NCI-H2227 (cell line): ENCODE data around the gene PDIA3.
"Not testable (repeated sequence)": the region's sequence is repeated elsewhere in the genome, so short reads cannot be mapped to it uniquely, and the experiment has no call there.

Experiments
- DNase-seq: peaks from one replicate; lab custom pipeline; 2025; ENCODE audit not compliant: unreplicated experiment; lab: John Stamatoyannopoulos, UW

PDIA3 gene

GRCh38 chr15:43746245-43746902, at the start of gene PDIA3:
Gene PDIA3 (plus strand): TSS chr15:43746438. CDS start chr15:43746540, 102 bp downstream.
- DNase-seq = peak; percentile 91

- DNase-seq = no peak
Measured at GRCh38 chr15:43702174-43702573, 44.1 kb upstream of the PDIA3 start.

GRCh38 chr15:43702701-43703424, 43.4 kb upstream of the PDIA3 start:
- no peak for DNase-seq

GRCh38 chr15:43710431-43711131, 35.7 kb upstream of the PDIA3 start:
- DNase-seq = not testable (repeated sequence)

GRCh38 chr15:43723151-43723550, 23.1 kb upstream of the PDIA3 start:
- DNase-seq = no peak

GRCh38 chr15:43726306-43726705, 19.9 kb upstream of the PDIA3 start:
- not testable (repeated sequence) for DNase-seq

- DNase-seq = not testable (repeated sequence)
Measured at GRCh38 chr15:43728053-43728725, 18.0 kb upstream of the PDIA3 start.

- DNase-seq = no peak
Measured at GRCh38 chr15:43735416-43735815, 10.8 kb upstream of the PDIA3 start.

- DNase-seq = peak; percentile 46
Measured at GRCh38 chr15:43746903-43747309, 668 bp downstream of the PDIA3 start.

- DNase-seq = no peak
Measured at GRCh38 chr15:43748376-43748775, 2.1 kb downstream of the PDIA3 start.

- no peak for DNase-seq
Measured at GRCh38 chr15:43749690-43750345, 3.6 kb downstream of the PDIA3 start.

GRCh38 chr15:43751885-43752284, 5.6 kb downstream of the PDIA3 start:
- no peak for DNase-seq

GRCh38 chr15:43762824-43763223, 16.6 kb downstream of the PDIA3 start:
- DNase-seq = no peak

GRCh38 chr15:43763819-43764446, 17.7 kb downstream of the PDIA3 start:
- DNase-seq = no peak

- DNase-seq = peak; percentile 59
Measured at GRCh38 chr15:43769584-43770228, 23.5 kb downstream of the PDIA3 start.

GRCh38 chr15:43771816-43772215, 25.6 kb downstream of the PDIA3 start:
- no peak for DNase-seq

GRCh38 chr15:43772624-43773023, 26.4 kb downstream of the PDIA3 start:
- no peak for DNase-seq

- DNase-seq = no peak
Measured at GRCh38 chr15:43774062-43774461, 27.8 kb downstream of the PDIA3 start.

- DNase-seq = peak; percentile 47
Measured at GRCh38 chr15:43775411-43775965, 29.2 kb downstream of the PDIA3 start.
